Measurements from ENCODE around the gene KIAA0040. TPM values are rescaled to one million over a fixed set of nuclear protein-coding genes. Genes with fewer than 3 reads are reported as not detected.

The KIAA0040 gene
- total RNA-seq, 4 donors from 2014 or later, result 3.3 to 22.7 (median 10.3) TPM

GRCh38 chr1:175222296-175222938 is 29.8 kb upstream of the KIAA0040 start:
- Histone ChIP-seq H3K9me3 (no peaks in the 10 kb centered on the region), H3K36me3 (no peaks in the 10 kb centered on the region), H3K4me3 (no peak overlapping the region), H3K27me3 (peaks cover 0 to 3% (median 0%) of the 10 kb centered on the region in 4 donors), H3K27ac (no peak overlapping the region), H3K4me1 (peaks cover 0 to 26% (median 4%) of the 10 kb centered on the region in 3 donors)
- intact Hi-C loops (cut with DNase I), result loop anchor here (10.0 kb wide), 1 partner anchor 68 kb away; no protein-coding TSS in a partner anchor
- no peak for DNase-seq
- TF ChIP-seq POLR2A (IDR thresholded peaks at IDR 0.05) (no peak), CTCF (IDR thresholded peaks at IDR 0.05) (no peak)
- 58 to 69% methylated on average over 10 of the region's 10 CpGs for WGBS, 2 donors

GRCh38 chr1:175221557-175222175 is 29.1 kb upstream of the KIAA0040 start:
- no peaks in the 10 kb centered on the region for H3K36me3 ChIP-seq
- H3K27me3 ChIP-seq, result peaks cover 0 to 7% (median 0%) of the 10 kb centered on the region in 4 donors
- H3K27ac ChIP-seq, result peak overlapping the region in 1 of 4 donors; percentile 13
- peaks cover 0 to 26% (median 4%) of the 10 kb centered on the region in 3 donors for H3K4me1 ChIP-seq
- intact Hi-C loops (cut with DNase I), result loop anchor here (10.0 kb wide), 1 partner anchor 67 kb away; no protein-coding TSS in a partner anchor
- H3K9me3 ChIP-seq, result no peaks in the 10 kb centered on the region
- DNase-seq, result no peak
- WGBS, 2 donors, result 44 to 47% methylated on average over 5 to 8 of the region's 10 CpGs
- no peak overlapping the region for H3K4me3 ChIP-seq
- TF ChIP-seq CTCF (IDR thresholded peaks at IDR 0.05) (peak in 4 of 6 experiments; percentile 30 to 47 (median 37)), POLR2A (IDR thresholded peaks at IDR 0.05) (no peak)

GRCh38 chr1:175220853-175221556 is 28.4 kb upstream of the KIAA0040 start:
- peaks cover 0 to 7% (median 0%) of the 10 kb centered on the region in 4 donors for H3K27me3 ChIP-seq
- 46 to 61% methylated on average over 11 of the region's 11 CpGs for WGBS, 2 donors
- intact Hi-C loops (cut with DNase I), result loop anchor here (10.0 kb wide), 1 partner anchor 66 kb away; no protein-coding TSS in a partner anchor
- H3K4me3 ChIP-seq, result no peak overlapping the region
- peaks cover 0 to 26% (median 4%) of the 10 kb centered on the region in 3 donors for H3K4me1 ChIP-seq
- peak overlapping the region in 1 of 4 donors; percentile 13 for H3K27ac ChIP-seq
- no peaks in the 10 kb centered on the region for H3K36me3 ChIP-seq
- no peaks in the 10 kb centered on the region for H3K9me3 ChIP-seq
- no peak for DNase-seq
- no peak for TF ChIP-seq CTCF (IDR thresholded peaks at IDR 0.05)
- TF ChIP-seq POLR2A (IDR thresholded peaks at IDR 0.05), result no peak

- Histone ChIP-seq H3K4me1 (peaks cover 0 to 26% (median 4%) of the 10 kb centered on the region in 3 donors), H3K36me3 (no peaks in the 10 kb centered on the region), H3K4me3 (no peak overlapping the region), H3K27me3 (peaks cover 0 to 9% (median 0%) of the 10 kb centered on the region in 4 donors), H3K27ac (no peak overlapping the region), H3K9me3 (no peaks in the 10 kb centered on the region)
- intact Hi-C loops (cut with DNase I), result loop anchor here (10.0 kb wide), 1 partner anchor 65 kb away; no protein-coding TSS in a partner anchor
- no peak for DNase-seq
- no peak for TF ChIP-seq CTCF (IDR thresholded peaks at IDR 0.05)
- 78 to 87% methylated on average over 2 of the region's 2 CpGs for WGBS, 2 donors
Measured at GRCh38 chr1:175219774-175220173, 27.2 kb upstream of the KIAA0040 start.
